IMR-90 (cell line): ENCODE results near the gene ADAM17. TPM values are rescaled to one million over a fixed set of nuclear protein-coding genes. Genes with fewer than 3 reads are reported as not detected.

Experiments used
- ATAC-seq: fragments of 200-7000 bp; cut with Tn5 transposase; 2 replicates; pipeline ENCODE4 v1.9.1; 2020; ENCODE audit warnings: low read depth, mild to moderate bottlenecking, moderate library complexity
- BruUV-seq: library from RNA; stranded (reverse); fragments of 400-500 nt; replicated peaks from 2 replicates; lab custom pipeline; 2021; lab: Mats Ljungman, UMichigan
- CTCF ChIA-PET: fragments of 300-600 bp; formaldehyde crosslinking; extraction: SDS; loops from one replicate; lab custom pipeline; 2021; ENCODE audit warnings: antibody characterized with exemption; lab: Yijun Ruan, JAX
- POLR2A ChIA-PET: fragments of 300-600 bp; sonication (Branson Sonifier 250); formaldehyde crosslinking; loops from one replicate; lab custom pipeline; 2022; ENCODE audit warnings: antibody characterized with exemption; ENCODE audit not compliant: unreplicated experiment; lab: Charles Lee
- DNase-seq: peaks from one replicate; pipeline ENCODE4 v3.0.0; 2013
- H2AFZ ChIP-seq: replicated peaks from 2 replicates; pipeline ENCODE3; 2013; ENCODE audit warnings: low read length, mild to moderate bottlenecking; ENCODE audit not compliant: poor library complexity
- H2AK5ac ChIP-seq: 2 replicates; pipeline ENCODE4 v1.6.1; 2013; ENCODE audit warnings: low read depth, low read length, inconsistent platforms
- H2AK9ac ChIP-seq: replicated peaks from 2 replicates; pipeline ENCODE3; 2013; ENCODE audit warnings: mild to moderate bottlenecking, low read depth, low read length, moderate library complexity; ENCODE audit not compliant: poor library complexity
- H2BK120ac ChIP-seq: 2 replicates; pipeline ENCODE4 v1.6.1; 2013; ENCODE audit warnings: low read depth, low read length, inconsistent platforms
- H2BK15ac ChIP-seq: 3 replicates; pipeline ENCODE4 v1.6.1; 2013; ENCODE audit warnings: low read depth, low read length, inconsistent platforms
- H2BK20ac ChIP-seq: 2 replicates; pipeline ENCODE4 v1.6.1; 2013; ENCODE audit warnings: low read depth, mild to moderate bottlenecking, inconsistent platforms, low read length, moderate library complexity
- H2BK5ac ChIP-seq: 2 replicates; pipeline ENCODE4 v1.6.1; 2013; ENCODE audit warnings: mild to moderate bottlenecking, low read depth, low read length, inconsistent platforms; ENCODE audit not compliant: poor library complexity, severe bottlenecking
- H3K14ac ChIP-seq: replicated peaks from 2 replicates; pipeline ENCODE4 v1.6.1; 2013; ENCODE audit warnings: low read depth, low read length, inconsistent platforms
- H3K18ac ChIP-seq: 2 replicates; pipeline ENCODE4 v1.6.1; 2013; ENCODE audit warnings: low read depth, low read length, control low read depth
- H3K23ac ChIP-seq: 2 replicates; pipeline ENCODE4 v1.6.1; 2013; ENCODE audit warnings: low read depth, low read length, inconsistent platforms
- H3K27ac ChIP-seq: 2 replicates; pipeline ENCODE4 v1.5.1; 2013; ENCODE audit warnings: mild to moderate bottlenecking, control low read depth, low read length; ENCODE audit not compliant: insufficient read depth
- H3K27me3 ChIP-seq: 2 replicates; pipeline ENCODE4 v1.6.1; 2013; ENCODE audit warnings: low read length; ENCODE audit not compliant: control insufficient read depth, insufficient read depth
- H3K36me3 ChIP-seq: 2 replicates; pipeline ENCODE4 v1.6.1; 2013; ENCODE audit warnings: low read length, mixed read lengths; ENCODE audit not compliant: control insufficient read depth, insufficient read depth
- H3K4ac ChIP-seq: 2 replicates; pipeline ENCODE4 v1.6.1; 2013; ENCODE audit warnings: low read depth, low read length, inconsistent platforms
- H3K4me1 ChIP-seq: 2 replicates; pipeline ENCODE4 v1.6.1; 2013; ENCODE audit warnings: low read length, mixed read lengths; ENCODE audit not compliant: control insufficient read depth, insufficient read depth
- H3K4me2 ChIP-seq: 2 replicates; pipeline ENCODE4 v1.6.1; 2013; ENCODE audit warnings: low read depth, mild to moderate bottlenecking, control low read depth, low read length, moderate library complexity
- H3K4me3 ChIP-seq: 2 replicates; pipeline ENCODE4 v1.5.1; 2013; ENCODE audit warnings: low read depth, mild to moderate bottlenecking, control low read depth, low read length, moderate library complexity; ENCODE audit not compliant: insufficient read depth
- H3K56ac ChIP-seq: 2 replicates; pipeline ENCODE4 v1.6.1; 2013; ENCODE audit warnings: low read length, inconsistent platforms; ENCODE audit not compliant: insufficient read depth; ENCODE audit errors: extremely low read depth
- H3K79me1 ChIP-seq, 2 experiments: 2 replicates each; pipeline ENCODE4 v1.6.1; 2013; ENCODE audit warnings: low read length in 2 of 2, inconsistent platforms in 1 of 2, low read depth in 1 of 2
- H3K9ac ChIP-seq: 2 replicates; pipeline ENCODE4 v1.6.1; 2013; ENCODE audit warnings: low read depth, low read length, control low read depth
- H3K9me1 ChIP-seq: 2 replicates; pipeline ENCODE4 v1.6.1; 2013; ENCODE audit warnings: low read length, inconsistent platforms; ENCODE audit not compliant: insufficient read depth
- H3K9me3 ChIP-seq: 2 replicates; pipeline ENCODE4 v1.6.1; 2013; ENCODE audit warnings: low read length; ENCODE audit not compliant: control insufficient read depth, insufficient read depth
- H4K20me1 ChIP-seq: 2 replicates; pipeline ENCODE4 v1.6.1; 2013; ENCODE audit warnings: low read length, inconsistent platforms; ENCODE audit not compliant: insufficient read depth
- H4K5ac ChIP-seq: 2 replicates; pipeline ENCODE4 v1.6.1; 2013; ENCODE audit warnings: mild to moderate bottlenecking, low read depth, low read length, control low read depth
- H4K8ac ChIP-seq, 2 experiments: 2 replicates each; pipeline ENCODE4 v1.6.1; 2013; ENCODE audit warnings: low read depth in 2 of 2, low read length in 2 of 2, control low read depth in 1 of 2, inconsistent platforms in 1 of 2
- H4K91ac ChIP-seq: 2 replicates; pipeline ENCODE4 v1.6.1; 2013; ENCODE audit warnings: low read depth, low read length, inconsistent platforms; ENCODE audit not compliant: insufficient read depth
- CEBPB ChIP-seq: IDR thresholded peaks from 2 replicates; pipeline ENCODE4 v1.6.1; 2012; ENCODE audit warnings: low read depth, low read length, improper control_type of control experiment
- CHD1 ChIP-seq: IDR thresholded peaks from 2 replicates; pipeline ENCODE4 v1.6.1; 2012; ENCODE audit warnings: low read depth, low read length, improper control_type of control experiment
- ELK1 ChIP-seq: fragments of 150-350 bp; IDR thresholded peaks from 2 replicates; pipeline ENCODE4 v1.6.1; 2016; ENCODE audit warnings: low read depth, mild to moderate bottlenecking, low read length, moderate library complexity, borderline replicate concordance
- FOS ChIP-seq: fragments of 150-350 bp; IDR thresholded peaks from 2 replicates; pipeline ENCODE4 v1.6.1; 2016; ENCODE audit warnings: low read depth, low read length
- MAZ ChIP-seq: IDR thresholded peaks from 2 replicates; pipeline ENCODE4 v1.6.1; 2012; ENCODE audit warnings: low read depth, mild to moderate bottlenecking, low read length, improper control_type of control experiment, moderate library complexity, borderline replicate concordance
- MXI1 ChIP-seq: IDR thresholded peaks from 2 replicates; pipeline ENCODE4 v1.6.1; 2012; ENCODE audit warnings: low read depth, mild to moderate bottlenecking, low read length, moderate library complexity, borderline replicate concordance
- NFE2L2 ChIP-seq: fragments of 150-350 bp; IDR thresholded peaks from 2 replicates; pipeline ENCODE4 v1.6.1; 2016; ENCODE audit warnings: low read depth, mild to moderate bottlenecking, low read length
- RFX5 ChIP-seq: IDR thresholded peaks from 2 replicates; pipeline ENCODE4 v1.8.0; 2012; ENCODE audit warnings: low read depth, mild to moderate bottlenecking, low read length, moderate library complexity
- SMC3 ChIP-seq: fragments of 150-350 bp; IDR thresholded peaks from 2 replicates; pipeline ENCODE4 v1.6.1; 2016; ENCODE audit warnings: low read depth, mild to moderate bottlenecking, antibody characterized with exemption, low read length, moderate library complexity
- WGBS, 2 experiments: methylation state at CpG; one replicate each; pipeline versions ENCODE4 v1.1.5 to v1.1.7; 2013; ENCODE audit warnings: missing lambda C conversion rate in 2 of 2; ENCODE audit not compliant: insufficient read length in 1 of 2; ENCODE audit errors: extremely low coverage in 2 of 2; 5-methylcytosine and 5-hydroxymethylcytosine counted together
- dilution Hi-C: fragments of 300-500 bp; cut with HindIII; formaldehyde crosslinking; loops from one replicate; pipeline ENCODE4 v1.14.3; 2018; ENCODE audit warnings: low sequenced_read_pairs; ENCODE audit not compliant: unreplicated experiment
- in situ Hi-C: fragments of 300-500 bp; cut with MboI; formaldehyde crosslinking; loops from 3 replicates; pipeline ENCODE4 v1.14.3; 2019; ENCODE audit warnings: low sequenced_read_pairs, inconsistent platforms, mixed read lengths
- intact Hi-C: fragments of 100-400 bp; cut with micrococcal nuclease; formaldehyde crosslinking; loops from 2 replicates; pipeline ENCODE4 v1.10.0; 2022
- polyA plus RNA-seq, 3 experiments: library from polyadenylated mRNA; depleted of rRNA; stranded (reverse); fragments of >200 nt; gene quantifications; 2 replicates each; pipeline ENCODE4 v1.2.3, GENCODE V29; 2012; ENCODE audit warnings: low replicate concordance in 1 of 3
- total RNA-seq: library from RNA; depleted of rRNA; stranded (reverse); fragments of >200 nt; gene quantifications from 2 replicates; pipeline ENCODE4 v1.2.3, GENCODE V29; 2012

ADAM17 gene
- total and polyA plus RNA-seq, 2 of the 4 experiments (the other 2 are of a cell fraction), result 9.6 to 34.4 TPM

DNA sequence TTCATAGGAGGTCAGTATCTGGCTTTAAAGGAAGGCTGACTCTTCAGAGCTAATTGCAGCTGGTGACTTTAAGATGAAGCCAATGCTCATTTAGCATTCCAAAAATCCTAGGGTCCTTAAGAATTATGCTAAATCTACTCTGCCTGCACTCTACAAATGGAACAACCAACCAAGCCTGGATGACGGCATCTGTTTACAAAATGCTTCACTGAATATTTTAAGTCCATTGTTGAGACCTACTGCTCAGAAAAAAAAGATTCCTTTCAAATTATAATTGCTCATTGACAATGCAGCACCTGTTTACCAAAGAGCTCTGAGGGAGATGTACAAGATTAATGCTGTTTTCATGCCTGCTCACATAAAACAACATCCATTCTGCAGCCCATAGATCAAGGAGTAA is 43.8 kb upstream of the ADAM17 start:
- peaks cover 9% of the 10 kb centered on the region for H3K9me1 ChIP-seq
- no CpG with 5 or more reads among the region's 1 CpG for WGBS, 2 experiments
- DNase-seq (no peak), ATAC-seq (no peak)
- peaks cover 86% of the 10 kb centered on the region for H4K20me1 ChIP-seq
- no peak overlapping the region for H3K27ac ChIP-seq
- no peak overlapping the region for H2AK5ac ChIP-seq
- no peak overlapping the region for H4K91ac ChIP-seq
- ChIA-PET POLR2A (no interaction called here), CTCF (interaction anchor here (1.0 kb wide), 1 partner anchor 12 kb away, joined by 3 read pairs; no protein-coding TSS in a partner anchor)
- no peak overlapping the region for H3K4me2 ChIP-seq
- H2BK5ac ChIP-seq, result no peak overlapping the region
- no peak overlapping the region for H2BK20ac ChIP-seq
- H2BK15ac ChIP-seq, result no peak overlapping the region
- H4K8ac ChIP-seq, result no peak overlapping the region
- H3K23ac ChIP-seq, result no peak overlapping the region
- intact Hi-C loops, result no loop called here
- H3K79me1 ChIP-seq, result peaks cover 22 to 67% of the 10 kb centered on the region in 2 experiments
- no peak overlapping the region for H3K14ac ChIP-seq
- H2AK9ac ChIP-seq, result no peak overlapping the region
- H3K36me3 ChIP-seq, result peaks cover 23% of the 10 kb centered on the region
- peaks cover 13% of the 10 kb centered on the region for H3K9me3 ChIP-seq
- no peak overlapping the region for H2AFZ ChIP-seq
- TF ChIP-seq FOS (no peak), MAZ (no peak), CHD1 (no peak), SMC3 (no peak), ELK1 (no peak), NFE2L2 (no peak), CEBPB (no peak), MXI1 (no peak), RFX5 (no peak)
- H3K18ac ChIP-seq, result no peak overlapping the region
- dilution Hi-C loops, result no loop called here
- H3K9ac ChIP-seq, result no peak overlapping the region
- no peak overlapping the region for H3K56ac ChIP-seq
- peaks cover 10% of the 10 kb centered on the region for H3K4me1 ChIP-seq
- no peak overlapping the region for H3K4ac ChIP-seq
- no TSS peak for BruUV-seq
- H3K4me3 ChIP-seq, result no peak overlapping the region
- H3K27me3 ChIP-seq, result no peaks in the 10 kb centered on the region
- H2BK120ac ChIP-seq, result no peak overlapping the region
- in situ Hi-C loops, result no loop called here
- no peak overlapping the region for H4K5ac ChIP-seq
